Globus pallidus (tissue), 1 donor: ENCODE measurements around the gene PDK3.
A peak's percentile ranks its signal among the peaks of the same experiment; 100 is the strongest.

Experiments used
- DNase-seq: peaks from one replicate; pipeline ENCODE4 v3.0.0-alpha.2; 2015; ENCODE audit warnings: low spot score

The PDK3 gene

DNA sequence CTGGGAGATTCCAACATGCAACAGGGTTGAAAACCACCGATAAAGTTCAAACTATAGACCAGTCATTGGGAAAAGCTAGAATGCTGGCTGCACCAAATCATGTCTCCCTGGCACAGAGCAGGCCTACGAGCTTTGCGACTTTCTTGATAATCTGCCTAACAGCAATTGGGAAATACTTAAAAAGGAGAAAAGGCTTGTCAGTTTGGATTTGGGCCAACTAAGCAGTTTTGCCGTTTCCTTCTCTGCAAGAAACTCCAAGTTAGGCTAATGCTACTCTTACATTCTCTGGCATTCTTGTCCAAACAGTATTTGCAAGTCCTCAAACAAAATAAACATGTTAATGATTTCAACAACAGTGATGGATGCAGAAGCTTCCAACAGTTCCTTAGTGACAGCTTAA, 87.9 kb downstream of the PDK3 start:
- DNase-seq = no peak

DNA sequence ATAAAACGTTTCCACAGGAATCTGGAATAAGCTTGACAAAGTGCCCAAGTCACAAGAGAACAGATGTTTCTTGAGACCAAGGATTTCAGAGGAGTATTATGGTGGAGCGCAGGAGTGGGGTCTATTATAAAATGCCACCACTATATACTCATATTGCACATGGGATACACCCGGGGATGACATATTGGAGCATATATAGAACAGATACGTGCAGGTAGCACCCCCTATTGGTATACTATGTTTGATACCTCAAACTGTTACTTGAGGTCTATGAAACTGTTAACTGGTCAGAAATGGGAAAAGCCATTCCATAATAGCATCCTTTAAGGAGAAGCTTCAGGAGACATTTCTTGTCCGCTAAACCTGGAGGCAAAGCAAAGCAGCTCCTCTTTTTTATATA, 96.0 kb downstream of the PDK3 start:
- DNase-seq = no peak

DNA sequence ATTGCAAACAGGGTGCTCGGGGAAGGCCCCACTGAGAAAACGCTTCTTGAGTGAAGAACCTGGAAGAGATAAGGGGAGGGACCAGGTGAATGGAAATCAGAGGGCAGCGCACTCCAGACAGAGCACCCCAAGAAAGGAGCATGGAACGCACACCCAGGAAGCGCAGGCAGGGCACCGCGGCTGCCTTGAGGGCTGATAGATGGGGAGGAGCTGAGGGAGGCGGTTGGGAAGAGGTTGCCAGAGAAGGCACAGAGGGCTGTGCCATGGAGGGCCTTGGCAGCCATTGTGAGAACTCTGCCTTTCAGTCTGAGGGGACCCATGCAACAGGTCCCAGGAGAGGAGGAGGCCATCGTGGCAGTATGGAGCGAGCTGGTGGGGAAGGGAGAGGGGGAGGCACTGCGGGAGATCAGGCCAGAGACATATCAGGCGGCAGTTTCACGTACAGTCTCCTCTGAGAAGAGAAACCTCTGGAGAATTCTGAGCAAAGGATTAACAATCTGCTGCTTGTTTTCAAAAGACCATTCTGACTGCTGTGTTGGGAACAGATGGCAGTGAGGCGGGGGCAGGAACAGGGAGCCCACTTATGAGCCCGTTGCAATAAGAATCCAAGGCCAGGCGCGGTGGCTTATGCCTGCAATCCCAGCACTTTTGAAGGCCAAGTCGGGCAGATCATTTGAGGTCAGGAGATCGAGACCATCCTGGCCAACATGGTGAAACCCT, 98.4 kb downstream of the PDK3 start:
- DNase-seq = peak; percentile 35

DNA sequence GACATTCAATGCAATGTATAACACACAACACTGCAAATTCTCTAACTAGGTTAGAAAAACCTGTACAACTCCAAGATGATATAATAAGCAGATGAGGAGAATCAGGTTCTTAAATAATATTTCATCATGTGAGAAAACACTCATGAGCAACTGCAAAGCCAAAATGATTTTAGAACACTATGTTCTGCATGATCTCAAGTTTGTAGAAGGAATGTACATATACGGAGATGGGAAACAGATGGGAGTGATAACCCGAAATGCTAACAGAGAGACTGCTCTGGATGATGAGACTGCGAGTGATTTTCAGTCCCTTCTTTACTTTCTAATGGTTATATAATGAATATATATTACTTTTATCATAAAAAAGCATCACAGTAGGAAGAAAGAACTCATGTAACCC, 101.2 kb downstream of the PDK3 start:
- DNase-seq = no peak

DNA sequence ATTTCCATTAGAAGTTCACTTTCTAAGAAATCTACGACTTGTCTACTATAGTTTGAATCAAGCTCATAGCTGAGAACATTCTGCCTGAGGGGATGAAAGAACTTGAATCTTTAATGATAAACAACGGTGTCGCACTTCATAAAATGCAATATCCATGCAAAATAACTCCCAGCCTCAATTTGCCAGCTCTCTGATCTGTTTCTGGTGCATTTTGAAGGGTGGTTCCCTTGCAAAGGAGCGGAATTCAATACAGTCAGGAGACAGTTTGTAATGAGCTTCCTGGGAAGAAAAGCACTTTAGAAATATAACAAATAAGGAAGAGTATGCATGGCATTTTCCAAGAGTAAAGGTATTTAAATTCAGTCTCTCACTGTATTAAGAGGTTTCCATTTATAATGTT, 102.1 kb downstream of the PDK3 start:
- no peak for DNase-seq

DNA sequence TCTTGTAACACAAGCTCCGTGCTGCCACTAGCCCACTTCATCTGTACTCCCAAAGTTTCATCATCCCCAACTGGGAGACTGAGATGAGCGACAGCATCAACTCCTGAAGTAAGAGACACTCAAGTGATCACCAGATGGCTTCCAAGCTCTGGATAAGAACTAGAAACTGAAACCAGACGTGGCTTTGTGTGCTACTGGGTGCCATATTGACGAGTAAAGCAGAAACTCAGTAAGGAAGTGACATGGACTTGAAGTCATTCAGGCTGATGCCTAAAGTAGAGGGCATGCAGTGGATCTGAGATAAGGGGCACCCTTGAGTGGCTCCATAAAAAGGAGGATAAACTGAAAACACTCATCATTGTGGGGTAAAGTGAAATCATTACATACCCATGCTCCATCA, 109.7 kb downstream of the PDK3 start:
- no peak for DNase-seq

DNA sequence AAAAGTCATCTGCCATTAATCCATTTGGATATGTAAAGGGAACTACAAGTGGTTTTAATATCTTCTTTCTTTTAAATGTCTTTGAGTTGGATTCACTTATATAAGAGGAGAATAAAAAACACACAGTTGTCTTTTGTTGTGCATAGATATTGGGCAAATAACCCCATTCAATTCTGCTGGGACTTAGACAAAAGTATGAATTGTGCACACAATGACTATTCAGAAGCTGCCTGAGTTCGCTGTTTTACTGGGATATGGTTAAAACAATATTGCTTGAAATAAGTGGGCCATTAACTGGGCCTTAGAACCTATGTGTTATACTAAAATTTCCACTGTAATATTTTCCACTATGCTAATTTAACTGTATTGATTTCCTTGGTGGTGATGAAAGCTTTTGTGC, 110.4 kb downstream of the PDK3 start:
- DNase-seq = peak; percentile 64

DNA sequence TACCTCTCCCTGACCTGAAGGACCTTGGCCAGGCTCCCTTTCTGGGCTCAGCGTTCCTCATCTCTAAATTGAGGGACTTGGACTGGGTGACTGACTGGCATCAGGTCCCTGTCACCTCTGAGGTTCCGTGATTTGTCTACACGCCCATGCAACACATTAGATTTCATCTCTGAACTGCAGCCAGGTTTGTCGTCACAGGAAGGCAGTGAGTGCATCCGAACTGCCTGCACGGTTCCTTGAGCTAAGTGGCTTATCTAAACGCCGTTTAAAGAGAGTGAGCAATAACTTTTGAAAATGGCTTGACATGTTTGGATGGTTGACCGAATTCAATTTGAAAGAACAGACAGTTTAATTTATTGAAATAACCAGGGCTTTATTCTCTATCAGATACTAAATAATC, 112.0 kb downstream of the PDK3 start:
- no peak for DNase-seq
